Endothelial cell of umbilical vein (primary cell): Measurements from ENCODE around the gene THAP10. TPM values are rescaled to one million over a fixed set of nuclear protein-coding genes. Genes with fewer than 3 reads are reported as not detected.

Experiments
- BruUV-seq: library from RNA; stranded (reverse); fragments of 400-500 nt; replicated peaks from 2 replicates; lab custom pipeline; 2021; lab: Mats Ljungman, UMichigan
- CTCF ChIA-PET: fragments of 300-600, 350-600 bp; sonication (Branson Sonifier 250); formaldehyde crosslinking; loops from one replicate; lab custom pipeline; 2021; ENCODE audit warnings: antibody characterized with exemption, inconsistent platforms; lab: Charles Lee
- POLR2A ChIA-PET: fragments of 300-600, 350-600 bp; sonication (Branson Sonifier 250); formaldehyde crosslinking; loops from one replicate; lab custom pipeline; 2021; ENCODE audit warnings: antibody characterized with exemption, inconsistent platforms; lab: Charles Lee
- DNase-seq: peaks from one replicate; pipeline ENCODE4 v3.0.0-alpha.2; 2011; ENCODE audit warnings: low read depth, low spot score
- FAIRE-seq: peaks from 2 replicates; lab custom pipeline; 2011; peaks lifted over from hg19 to GRCh38; lab: Jason Lieb, UNC
- H2AFZ ChIP-seq: 2 replicates; pipeline ENCODE4 v1.6.0; 2012; ENCODE audit warnings: low read depth, low read length, control low read depth, inconsistent platforms
- H3K27ac ChIP-seq: 2 replicates; pipeline ENCODE4 v1.5.1; 2011; ENCODE audit warnings: low read depth, mild to moderate bottlenecking, control low read depth, low read length, moderate library complexity; ENCODE audit not compliant: insufficient read depth
- H3K27me3 ChIP-seq, 2 experiments: 2 replicates each; pipeline versions ENCODE4 v1.6.0 to v1.6.1; 2011; ENCODE audit warnings: low read length in 2 of 2, mixed read lengths in 1 of 2; ENCODE audit not compliant: control insufficient read depth in 2 of 2, insufficient read depth in 2 of 2
- H3K36me3 ChIP-seq, 2 experiments: 2 replicates in 1 of 2; 3 replicates in 1 of 2; pipeline ENCODE4 v1.5.1; 2011; ENCODE audit warnings: low read length in 2 of 2, mild to moderate bottlenecking in 1 of 2, moderate library complexity in 1 of 2; ENCODE audit not compliant: control insufficient read depth in 2 of 2, insufficient read depth in 2 of 2; ENCODE audit errors: extremely low read depth in 1 of 2
- H3K4me1 ChIP-seq: 3 replicates; pipeline ENCODE4 v1.5.1; 2011; ENCODE audit warnings: mild to moderate bottlenecking, low read length; ENCODE audit not compliant: control insufficient read depth, insufficient read depth; ENCODE audit errors: extremely low read depth
- H3K4me2 ChIP-seq: 2 replicates; pipeline ENCODE4 v1.6.1; 2011; ENCODE audit warnings: low read length, control low read depth, mixed read lengths; ENCODE audit not compliant: insufficient read depth
- H3K4me3 ChIP-seq, 3 experiments: fragments of 200-600 bp in 1 of 3; sonication (generic), shearing (Covaris generic) in 1 of 3; replicated peaks in 1 of 3; 2 replicates each; pipeline ENCODE4 v1.5.1; 2011 to 2016; ENCODE audit warnings: control low read depth in 3 of 3, low read length in 3 of 3, mild to moderate bottlenecking in 2 of 3, inconsistent platforms in 1 of 3, low read depth in 1 of 3, moderate library complexity in 1 of 3; ENCODE audit not compliant: insufficient read depth in 1 of 3
- H3K79me2 ChIP-seq: 2 replicates; pipeline ENCODE4 v1.6.0; 2012; ENCODE audit warnings: low read length, inconsistent platforms; ENCODE audit not compliant: control insufficient read depth, insufficient read depth
- H3K9ac ChIP-seq: replicated peaks from 2 replicates; pipeline ENCODE3; 2011; ENCODE audit warnings: low read length, control low read depth; ENCODE audit not compliant: insufficient read depth; ENCODE audit errors: extremely low read depth
- H3K9me1 ChIP-seq: replicated peaks from 3 replicates; pipeline ENCODE4 v1.6.0; 2011; ENCODE audit warnings: mild to moderate bottlenecking, low read length; ENCODE audit not compliant: control insufficient read depth, insufficient read depth; ENCODE audit errors: extremely low read depth
- H3K9me3 ChIP-seq: replicated peaks from 2 replicates; pipeline ENCODE4 v1.5.1; 2012; ENCODE audit warnings: low read length, inconsistent platforms; ENCODE audit not compliant: control insufficient read depth, insufficient read depth
- H4K20me1 ChIP-seq: replicated peaks from 2 replicates; pipeline ENCODE3; 2011; ENCODE audit warnings: mild to moderate bottlenecking, low read length; ENCODE audit not compliant: control insufficient read depth, insufficient read depth; ENCODE audit errors: extremely low read depth
- CTCF ChIP-seq, 2 donors: IDR thresholded peaks; 1 replicate in 1 of 2; 2 replicates in 1 of 2; pipeline ENCODE4 v1.5.1; 2011; ENCODE audit warnings: low read length in 2 of 2, mild to moderate bottlenecking in 2 of 2, moderate library complexity in 2 of 2, control low read depth in 1 of 2, inconsistent platforms in 1 of 2, low read depth in 1 of 2; ENCODE audit not compliant: insufficient read depth in 1 of 2; ENCODE audit errors: extremely low read depth in 1 of 2
- EZH2 ChIP-seq: IDR thresholded peaks from 2 replicates; pipeline ENCODE4 v1.6.1; 2012; ENCODE audit warnings: borderline replicate concordance, low read depth, mild to moderate bottlenecking, moderate library complexity, low read length, inconsistent platforms; ENCODE audit not compliant: severe bottlenecking
- FOS ChIP-seq: IDR thresholded peaks from 2 replicates; pipeline ENCODE4 v1.6.1; 2011; ENCODE audit warnings: mild to moderate bottlenecking, low read length, moderate library complexity, borderline replicate concordance; ENCODE audit not compliant: insufficient read depth
- GATA2 ChIP-seq: IDR thresholded peaks from 2 replicates; pipeline ENCODE4 v1.7.0; 2011; ENCODE audit warnings: low read depth, mild to moderate bottlenecking, moderate library complexity, mixed read lengths, low read length; ENCODE audit not compliant: insufficient read length, insufficient read depth
- JUN ChIP-seq: IDR thresholded peaks from 2 replicates; pipeline ENCODE4 v1.6.1; 2011; ENCODE audit warnings: borderline replicate concordance, low read depth; ENCODE audit not compliant: insufficient read length, insufficient read depth
- MAX ChIP-seq: IDR thresholded peaks from 2 replicates; pipeline ENCODE4 v1.6.1; 2011; ENCODE audit not compliant: insufficient read depth, insufficient read length
- MYC ChIP-seq: IDR thresholded peaks from one replicate; pipeline ENCODE4 v1.6.1; 2011; ENCODE audit warnings: mild to moderate bottlenecking, low read depth, low read length
- POLR2A ChIP-seq: IDR thresholded peaks from 2 replicates; pipeline ENCODE4 v1.6.1; 2012; ENCODE audit warnings: low read depth, mild to moderate bottlenecking, control low read depth, low read length
- POLR2AphosphoS5 ChIP-seq: IDR thresholded peaks from 2 replicates; pipeline ENCODE4 v1.6.1; 2012; ENCODE audit warnings: low read depth, mild to moderate bottlenecking, control low read depth, low read length, moderate library complexity; ENCODE audit not compliant: insufficient read depth
- dilution Hi-C: fragments of 300-500 bp; cut with MboI; formaldehyde crosslinking; loops from one replicate; pipeline ENCODE4 v1.15.0; 2019; ENCODE audit warnings: low sequenced_read_pairs; ENCODE audit not compliant: extremely low pct_ligation_motif_present
- intact Hi-C: fragments of 100-400 bp; cut with micrococcal nuclease; formaldehyde crosslinking; loops from one replicate; pipeline ENCODE4 v1.10.0; 2022
- polyA plus RNA-seq, 4 experiments: library from polyadenylated mRNA; depleted of rRNA in 3 of 4; stranded (reverse) in 3 of 4; unstranded in 1 of 4; fragments of >200 nt; gene quantifications; 2 replicates each; pipeline versions ENCODE4 v1.2.1 to v1.2.3, GENCODE V29; 2011 to 2012; ENCODE audit warnings: missing spikeins in 1 of 4
- total RNA-seq: library from RNA; stranded (reverse); gene quantifications from 2 replicates; pipeline ENCODE4 v1.2.3, GENCODE V29; 2021

Gene THAP10
- total and polyA plus RNA-seq, 2 donors (not counting 3 experiments of a cell fraction or from before 2014, with no cell fraction given), result 1.7 to 4.0 TPM

- no peak for TF ChIP-seq MYC
- no peak for TF ChIP-seq EZH2
- TF ChIP-seq POLR2AphosphoS5, result no peak
- no peak for TF ChIP-seq MAX
- TF ChIP-seq POLR2A, result no peak
- TF ChIP-seq FOS, result peak; percentile 33
- TF ChIP-seq GATA2, result no peak
- TF ChIP-seq CTCF (IDR thresholded peaks at IDR 0.05; ENCODE audit: extremely low read depth in 1 of 2, insufficient read depth in 1 of 2, low read depth in 1 of 2, low read length in 2 of 2), result no peak
- TF ChIP-seq JUN, result peak; percentile 46
- Histone ChIP-seq H3K4me3 (no peak overlapping the region), H3K79me2 (no peaks in the 10 kb centered on the region), H3K27me3 (no peaks in the 10 kb centered on the region), H3K4me2 (no peak overlapping the region), H2AFZ (no peak overlapping the region), H4K20me1 (no peaks in the 10 kb centered on the region), H3K9ac (no peak overlapping the region), H3K4me1 (no peaks in the 10 kb centered on the region), H3K9me3 (no peaks in the 10 kb centered on the region), H3K27ac (no peak overlapping the region), H3K9me1 (no peaks in the 10 kb centered on the region), H3K36me3 (no peaks in the 10 kb centered on the region)
- ChIA-PET POLR2A (no interaction called here), CTCF (interaction anchor here (1.0 to 2.5 kb wide), 6 partner anchors 9 to 44 kb away, joined by 3 to 20 read pairs (median 6); partner anchors contain the start of genes LARP6, LRRC49 and THAP10)
- no TSS peak for BruUV-seq
- FAIRE-seq, result no peak
- dilution Hi-C loops (no loop called here), intact Hi-C loops (no loop called here)
- DNase-seq, result peak; percentile 31
These were observed 22.2 kb downstream of the THAP10 start for GRCh38 chr15:70870051-70870450.
